IMR-90 (cell line): ENCODE measurements around the gene DNAJC6. TPM values are rescaled to one million over a fixed set of nuclear protein-coding genes. Genes with fewer than 3 reads are reported as not detected.

Experiments used
- ATAC-seq: fragments of 200-7000 bp; cut with Tn5 transposase; 2 replicates; pipeline ENCODE4 v1.9.1; 2020; ENCODE audit warnings: low read depth, mild to moderate bottlenecking, moderate library complexity
- BruUV-seq: library from RNA; stranded (reverse); fragments of 400-500 nt; replicated peaks from 2 replicates; lab custom pipeline; 2021; lab: Mats Ljungman, UMichigan
- CTCF ChIA-PET: fragments of 300-600 bp; formaldehyde crosslinking; extraction: SDS; loops from one replicate; lab custom pipeline; 2021; ENCODE audit warnings: antibody characterized with exemption; lab: Yijun Ruan, JAX
- POLR2A ChIA-PET: fragments of 300-600 bp; sonication (Branson Sonifier 250); formaldehyde crosslinking; loops from one replicate; lab custom pipeline; 2022; ENCODE audit warnings: antibody characterized with exemption; ENCODE audit not compliant: unreplicated experiment; lab: Charles Lee
- DNase-seq: peaks from one replicate; pipeline ENCODE4 v3.0.0; 2013
- H2AFZ ChIP-seq: replicated peaks from 2 replicates; pipeline ENCODE3; 2013; ENCODE audit warnings: low read length, mild to moderate bottlenecking; ENCODE audit not compliant: poor library complexity
- H2AK5ac ChIP-seq: 2 replicates; pipeline ENCODE4 v1.6.1; 2013; ENCODE audit warnings: low read depth, low read length, inconsistent platforms
- H2AK9ac ChIP-seq: replicated peaks from 2 replicates; pipeline ENCODE3; 2013; ENCODE audit warnings: mild to moderate bottlenecking, low read depth, low read length, moderate library complexity; ENCODE audit not compliant: poor library complexity
- H2BK120ac ChIP-seq: 2 replicates; pipeline ENCODE4 v1.6.1; 2013; ENCODE audit warnings: low read depth, low read length, inconsistent platforms
- H2BK15ac ChIP-seq: 3 replicates; pipeline ENCODE4 v1.6.1; 2013; ENCODE audit warnings: low read depth, low read length, inconsistent platforms
- H2BK20ac ChIP-seq: 2 replicates; pipeline ENCODE4 v1.6.1; 2013; ENCODE audit warnings: low read depth, mild to moderate bottlenecking, inconsistent platforms, low read length, moderate library complexity
- H2BK5ac ChIP-seq: 2 replicates; pipeline ENCODE4 v1.6.1; 2013; ENCODE audit warnings: mild to moderate bottlenecking, low read depth, low read length, inconsistent platforms; ENCODE audit not compliant: poor library complexity, severe bottlenecking
- H3K14ac ChIP-seq: replicated peaks from 2 replicates; pipeline ENCODE4 v1.6.1; 2013; ENCODE audit warnings: low read depth, low read length, inconsistent platforms
- H3K18ac ChIP-seq: 2 replicates; pipeline ENCODE4 v1.6.1; 2013; ENCODE audit warnings: low read depth, low read length, control low read depth
- H3K23ac ChIP-seq: 2 replicates; pipeline ENCODE4 v1.6.1; 2013; ENCODE audit warnings: low read depth, low read length, inconsistent platforms
- H3K27ac ChIP-seq: 2 replicates; pipeline ENCODE4 v1.5.1; 2013; ENCODE audit warnings: mild to moderate bottlenecking, control low read depth, low read length; ENCODE audit not compliant: insufficient read depth
- H3K27me3 ChIP-seq: 2 replicates; pipeline ENCODE4 v1.6.1; 2013; ENCODE audit warnings: low read length; ENCODE audit not compliant: control insufficient read depth, insufficient read depth
- H3K36me3 ChIP-seq: 2 replicates; pipeline ENCODE4 v1.6.1; 2013; ENCODE audit warnings: low read length, mixed read lengths; ENCODE audit not compliant: control insufficient read depth, insufficient read depth
- H3K4ac ChIP-seq: 2 replicates; pipeline ENCODE4 v1.6.1; 2013; ENCODE audit warnings: low read depth, low read length, inconsistent platforms
- H3K4me1 ChIP-seq: 2 replicates; pipeline ENCODE4 v1.6.1; 2013; ENCODE audit warnings: low read length, mixed read lengths; ENCODE audit not compliant: control insufficient read depth, insufficient read depth
- H3K4me2 ChIP-seq: 2 replicates; pipeline ENCODE4 v1.6.1; 2013; ENCODE audit warnings: low read depth, mild to moderate bottlenecking, control low read depth, low read length, moderate library complexity
- H3K4me3 ChIP-seq: 2 replicates; pipeline ENCODE4 v1.5.1; 2013; ENCODE audit warnings: low read depth, mild to moderate bottlenecking, control low read depth, low read length, moderate library complexity; ENCODE audit not compliant: insufficient read depth
- H3K56ac ChIP-seq: 2 replicates; pipeline ENCODE4 v1.6.1; 2013; ENCODE audit warnings: low read length, inconsistent platforms; ENCODE audit not compliant: insufficient read depth; ENCODE audit errors: extremely low read depth
- H3K79me1 ChIP-seq, 2 experiments: 2 replicates each; pipeline ENCODE4 v1.6.1; 2013; ENCODE audit warnings: low read length in 2 of 2, inconsistent platforms in 1 of 2, low read depth in 1 of 2
- H3K9ac ChIP-seq: 2 replicates; pipeline ENCODE4 v1.6.1; 2013; ENCODE audit warnings: low read depth, low read length, control low read depth
- H3K9me1 ChIP-seq: 2 replicates; pipeline ENCODE4 v1.6.1; 2013; ENCODE audit warnings: low read length, inconsistent platforms; ENCODE audit not compliant: insufficient read depth
- H3K9me3 ChIP-seq: 2 replicates; pipeline ENCODE4 v1.6.1; 2013; ENCODE audit warnings: low read length; ENCODE audit not compliant: control insufficient read depth, insufficient read depth
- H4K20me1 ChIP-seq: 2 replicates; pipeline ENCODE4 v1.6.1; 2013; ENCODE audit warnings: low read length, inconsistent platforms; ENCODE audit not compliant: insufficient read depth
- H4K5ac ChIP-seq: 2 replicates; pipeline ENCODE4 v1.6.1; 2013; ENCODE audit warnings: mild to moderate bottlenecking, low read depth, low read length, control low read depth
- H4K8ac ChIP-seq, 2 experiments: 2 replicates each; pipeline ENCODE4 v1.6.1; 2013; ENCODE audit warnings: low read depth in 2 of 2, low read length in 2 of 2, control low read depth in 1 of 2, inconsistent platforms in 1 of 2
- H4K91ac ChIP-seq: 2 replicates; pipeline ENCODE4 v1.6.1; 2013; ENCODE audit warnings: low read depth, low read length, inconsistent platforms; ENCODE audit not compliant: insufficient read depth
- CEBPB ChIP-seq: IDR thresholded peaks from 2 replicates; pipeline ENCODE4 v1.6.1; 2012; ENCODE audit warnings: low read depth, low read length, improper control_type of control experiment
- CHD1 ChIP-seq: IDR thresholded peaks from 2 replicates; pipeline ENCODE4 v1.6.1; 2012; ENCODE audit warnings: low read depth, low read length, improper control_type of control experiment
- CTCF ChIP-seq: conservative IDR thresholded peaks from 2 replicates; pipeline ENCODE4 v1.5.1; 2012; ENCODE audit warnings: mild to moderate bottlenecking, low read depth, low read length, improper control_type of control experiment
- POLR2A ChIP-seq: IDR thresholded peaks from 2 replicates; pipeline ENCODE4 v1.6.1; 2012; ENCODE audit warnings: mild to moderate bottlenecking, low read depth, low read length
- WGBS, 2 experiments: methylation state at CpG; one replicate each; pipeline versions ENCODE4 v1.1.5 to v1.1.7; 2013; ENCODE audit warnings: missing lambda C conversion rate in 2 of 2; ENCODE audit not compliant: insufficient read length in 1 of 2; ENCODE audit errors: extremely low coverage in 2 of 2; 5-methylcytosine and 5-hydroxymethylcytosine counted together
- dilution Hi-C: fragments of 300-500 bp; cut with HindIII; formaldehyde crosslinking; loops from one replicate; pipeline ENCODE4 v1.14.3; 2018; ENCODE audit warnings: low sequenced_read_pairs; ENCODE audit not compliant: unreplicated experiment
- in situ Hi-C: fragments of 300-500 bp; cut with MboI; formaldehyde crosslinking; loops from 3 replicates; pipeline ENCODE4 v1.14.3; 2019; ENCODE audit warnings: low sequenced_read_pairs, inconsistent platforms, mixed read lengths
- intact Hi-C: fragments of 100-400 bp; cut with micrococcal nuclease; formaldehyde crosslinking; loops from 2 replicates; pipeline ENCODE4 v1.10.0; 2022
- polyA plus RNA-seq, 3 experiments: library from polyadenylated mRNA; depleted of rRNA; stranded (reverse); fragments of >200 nt; gene quantifications; 2 replicates each; pipeline ENCODE4 v1.2.3, GENCODE V29; 2012; ENCODE audit warnings: low replicate concordance in 1 of 3
- total RNA-seq: library from RNA; depleted of rRNA; stranded (reverse); fragments of >200 nt; gene quantifications from 2 replicates; pipeline ENCODE4 v1.2.3, GENCODE V29; 2012

DNAJC6 gene
- total and polyA plus RNA-seq, 2 of the 4 experiments (the other 2 are of a cell fraction): 0.05 to 0.18 TPM

- Histone ChIP-seq H2BK5ac (no peak overlapping the region), H2AFZ (no peak overlapping the region), H4K8ac (no peak overlapping the region), H2AK9ac (no peak overlapping the region), H3K23ac (no peak overlapping the region), H3K9me3 (no peaks in the 10 kb centered on the region), H3K79me1 (no peaks in the 10 kb centered on the region), H3K9me1 (no peaks in the 10 kb centered on the region), H3K27me3 (no peaks in the 10 kb centered on the region; the same call in 1 of the 2 replicates), H3K4me1 (no peaks in the 10 kb centered on the region), H3K27ac (no peak overlapping the region), H3K9ac (no peak overlapping the region), H3K4me2 (no peak overlapping the region), H4K5ac (no peak overlapping the region), H4K91ac (no peak overlapping the region), H3K18ac (no peak overlapping the region), H3K4ac (no peak overlapping the region), H3K56ac (no peak overlapping the region), H2AK5ac (no peak overlapping the region), H3K4me3 (no peak overlapping the region), H3K14ac (no peak overlapping the region), H2BK20ac (no peak overlapping the region), H3K36me3 (no peaks in the 10 kb centered on the region), H2BK120ac (no peak overlapping the region), H2BK15ac (no peak overlapping the region), H4K20me1 (no peaks in the 10 kb centered on the region)
- no peak for TF ChIP-seq POLR2A
- TF ChIP-seq CHD1: no peak
- no peak for TF ChIP-seq CEBPB
- TF ChIP-seq CTCF: no peak
- whole genome bisulfite sequencing, 2 experiments: no CpG with 5 or more reads among the region's 3 CpGs
- ATAC-seq (no peak), DNase-seq (no peak)
- BruUV-seq: no TSS peak
- in situ Hi-C loops (no loop called here), dilution Hi-C loops (no loop called here), intact Hi-C loops (no loop called here)
- CTCF ChIA-PET: no interaction called here
- POLR2A ChIA-PET: no interaction called here
Measured at GRCh38 chr1:65388908-65389695, 79.8 kb downstream of the DNAJC6 start.
